Measurements from ENCODE around the gene JADE1. TPM values are rescaled to one million over a fixed set of nuclear protein-coding genes. Genes with fewer than 3 reads are reported as not detected.
A peak's percentile ranks its signal among the peaks of the same experiment; 100 is the strongest.

Gene JADE1
- total and polyA plus RNA-seq, 2 experiments from 2014 or later = 7.1 to 12.3 TPM

DNA sequence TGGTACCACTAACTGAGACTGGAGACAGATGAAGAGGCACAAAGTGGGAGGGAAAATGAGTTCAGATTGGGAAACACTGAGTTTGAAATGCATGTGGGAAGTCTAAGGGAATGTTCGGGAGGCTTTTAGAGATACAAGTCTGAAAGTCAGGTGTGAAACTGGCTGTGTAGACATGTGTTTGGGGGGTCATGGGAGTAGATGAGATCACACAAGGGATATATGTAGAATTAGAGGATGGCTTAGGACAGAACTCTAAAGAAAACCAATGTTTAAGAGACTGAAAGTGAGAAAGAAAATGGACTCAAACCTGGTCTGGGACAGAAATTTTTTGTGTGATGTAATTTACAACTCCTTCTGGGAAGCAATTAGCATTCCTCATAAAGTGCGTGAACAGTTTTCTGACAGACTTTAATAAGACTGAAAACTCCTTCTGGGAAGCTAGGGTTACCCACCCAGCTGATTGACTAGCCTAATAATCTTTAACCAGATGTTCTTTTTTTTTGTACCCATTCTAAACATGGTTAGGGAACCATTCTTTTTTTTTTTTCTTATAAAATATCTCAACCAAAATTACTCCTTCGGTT lies 8.7 kb upstream of the JADE1 start:
- no peaks in the 10 kb centered on the region for H3K4me1 ChIP-seq (ENCODE audit: low read depth)

DNA sequence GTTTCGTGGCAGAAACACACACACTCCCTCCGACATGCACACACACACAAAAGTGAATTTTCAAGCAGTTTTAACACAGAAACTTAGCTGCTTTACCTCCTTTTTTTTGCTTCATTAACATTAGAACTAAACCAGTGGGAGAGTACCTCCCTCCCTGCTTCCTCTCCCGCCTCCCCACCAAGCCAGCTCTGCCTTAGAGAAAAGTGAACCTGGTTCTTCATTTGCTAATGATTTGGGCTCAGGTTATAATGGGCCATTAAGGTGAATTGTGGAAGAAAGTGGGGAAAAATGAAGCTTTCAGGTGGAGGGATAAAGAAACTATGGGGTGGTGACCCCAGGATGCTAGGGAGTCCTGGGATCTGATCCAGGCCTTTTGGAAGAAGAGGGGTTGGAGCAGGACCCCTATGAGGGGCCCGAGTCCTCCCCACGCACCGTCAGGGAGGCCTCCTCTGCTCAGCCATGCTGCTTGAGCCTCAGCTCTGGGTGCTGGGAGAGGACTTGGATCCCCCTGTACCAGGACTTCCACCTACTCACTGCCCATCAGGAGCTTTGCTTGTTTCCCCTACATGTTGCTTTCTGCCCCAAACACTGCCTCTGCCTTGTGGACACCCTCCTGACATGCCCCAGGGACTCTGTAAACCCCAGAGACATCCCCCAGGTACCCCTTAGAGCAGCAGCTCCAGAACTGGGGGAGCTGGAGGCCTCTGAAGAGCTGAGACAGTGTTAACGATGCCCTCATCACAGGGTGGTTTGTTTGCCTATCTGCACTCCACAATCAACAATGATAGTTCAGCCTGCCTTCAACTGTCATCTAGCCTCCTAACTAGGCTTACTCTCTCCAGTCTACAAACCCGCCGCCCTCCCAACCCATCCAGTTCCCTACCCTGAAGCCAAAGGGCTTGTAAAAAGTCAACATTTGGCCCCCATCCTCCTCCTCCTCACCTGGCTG lies 6.5 kb upstream of the JADE1 start:
- no peak for DNase-seq (ENCODE audit: low read depth in 1 of 2, low spot score in 1 of 2)

More for the DNA sequence above, 8.7 kb upstream of the JADE1 start:
- no peak overlapping the region for H3K4me3 ChIP-seq
- no peaks in the 10 kb centered on the region for H3K9me3 ChIP-seq (ENCODE audit: low read depth)
- H3K27ac ChIP-seq = no peak overlapping the region
- DNase-seq (ENCODE audit: low read depth in 1 of 2, low spot score in 1 of 2) = no peak
- no peaks in the 10 kb centered on the region for H3K36me3 ChIP-seq
- TF ChIP-seq, protein P1, sequence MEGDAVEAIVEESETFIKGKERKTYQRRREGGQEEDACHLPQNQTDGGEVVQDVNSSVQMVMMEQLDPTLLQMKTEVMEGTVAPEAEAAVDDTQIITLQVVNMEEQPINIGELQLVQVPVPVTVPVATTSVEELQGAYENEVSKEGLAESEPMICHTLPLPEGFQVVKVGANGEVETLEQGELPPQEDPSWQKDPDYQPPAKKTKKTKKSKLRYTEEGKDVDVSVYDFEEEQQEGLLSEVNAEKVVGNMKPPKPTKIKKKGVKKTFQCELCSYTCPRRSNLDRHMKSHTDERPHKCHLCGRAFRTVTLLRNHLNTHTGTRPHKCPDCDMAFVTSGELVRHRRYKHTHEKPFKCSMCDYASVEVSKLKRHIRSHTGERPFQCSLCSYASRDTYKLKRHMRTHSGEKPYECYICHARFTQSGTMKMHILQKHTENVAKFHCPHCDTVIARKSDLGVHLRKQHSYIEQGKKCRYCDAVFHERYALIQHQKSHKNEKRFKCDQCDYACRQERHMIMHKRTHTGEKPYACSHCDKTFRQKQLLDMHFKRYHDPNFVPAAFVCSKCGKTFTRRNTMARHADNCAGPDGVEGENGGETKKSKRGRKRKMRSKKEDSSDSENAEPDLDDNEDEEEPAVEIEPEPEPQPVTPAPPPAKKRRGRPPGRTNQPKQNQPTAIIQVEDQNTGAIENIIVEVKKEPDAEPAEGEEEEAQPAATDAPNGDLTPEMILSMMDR (IDR thresholded peaks at IDR 0.05; ENCODE audit: low read depth, low read length) = no peak
- peaks cover 76% of the 10 kb centered on the region for H3K27me3 ChIP-seq

DNA sequence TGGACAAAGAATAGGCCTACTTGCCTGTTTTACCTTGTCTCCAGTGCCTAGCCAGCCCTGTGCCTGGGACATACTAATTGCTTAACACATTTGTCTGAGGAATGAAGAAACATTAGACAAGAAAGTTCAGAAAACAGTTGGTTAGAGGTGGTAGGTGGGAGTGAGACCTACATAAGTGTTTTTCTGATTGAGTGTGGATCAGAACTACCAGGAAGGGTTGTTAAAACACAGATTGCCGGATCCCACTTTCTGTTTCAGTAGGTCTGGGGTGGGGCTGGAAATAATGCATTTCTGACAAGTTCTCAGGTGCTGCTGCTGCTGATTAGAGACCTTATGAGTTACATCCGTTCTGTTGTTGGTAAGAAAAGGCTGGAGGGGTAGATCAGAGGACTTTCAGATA lies 5.7 kb upstream of the JADE1 start:
- no peak overlapping the region for H3K27ac ChIP-seq

More for the DNA sequence above, 6.5 kb upstream of the JADE1 start:
- Histone ChIP-seq H3K4me1 (ENCODE audit: low read depth) (peaks cover 7% of the 10 kb centered on the region), H3K27ac (no peak overlapping the region), H3K4me3 (no peak overlapping the region), H3K9me3 (ENCODE audit: low read depth) (no peaks in the 10 kb centered on the region), H3K27me3 (peaks cover 75% of the 10 kb centered on the region), H3K36me3 (no peaks in the 10 kb centered on the region)
- TF ChIP-seq, protein P1 (IDR thresholded peaks at IDR 0.05; ENCODE audit: low read depth, low read length) = no peak

DNA sequence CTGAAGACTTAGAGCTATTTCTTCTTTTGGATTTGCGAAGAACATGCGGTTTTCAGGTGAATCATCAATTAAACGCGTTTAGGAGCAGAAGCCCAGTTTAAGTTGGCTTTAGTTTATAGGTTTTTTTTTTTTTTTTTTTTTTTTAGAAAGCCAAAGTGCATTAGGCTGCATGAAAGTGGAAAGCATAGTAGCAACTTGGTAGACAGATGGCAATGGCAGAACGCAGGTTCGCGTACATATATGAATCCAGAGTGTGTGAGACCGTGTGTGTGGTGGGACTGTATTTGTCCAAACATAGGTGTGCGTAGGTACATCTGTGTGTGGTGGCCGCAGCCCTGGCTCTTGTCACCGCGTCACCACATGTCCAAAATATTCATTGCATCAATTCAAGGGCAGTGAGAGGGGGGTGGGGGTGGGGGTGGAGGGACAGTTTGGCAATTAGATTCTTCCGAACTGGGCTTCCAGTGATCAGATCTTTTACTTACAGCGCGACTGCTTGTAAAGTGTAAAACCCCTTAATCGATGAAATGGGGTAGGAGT lies 901 bp downstream of the JADE1 start:
- TF ChIP-seq, protein P1 (IDR thresholded peaks at IDR 0.05; ENCODE audit: low read depth, low read length) = no peak
- no peaks in the 10 kb centered on the region for H3K9me3 ChIP-seq (ENCODE audit: low read depth)
- H3K27ac ChIP-seq = peak overlapping the region; percentile 89
- peak overlapping the region; percentile 94 for H3K4me3 ChIP-seq
- peaks cover 7% of the 10 kb centered on the region for H3K4me1 ChIP-seq (ENCODE audit: low read depth)
- H3K36me3 ChIP-seq = no peaks in the 10 kb centered on the region
- peak; percentile 43 to 46 for DNase-seq (ENCODE audit: low read depth in 1 of 2, low spot score in 1 of 2)
- peaks cover 18% of the 10 kb centered on the region for H3K27me3 ChIP-seq

More for the DNA sequence above, 5.7 kb upstream of the JADE1 start:
- no peaks in the 10 kb centered on the region for H3K9me3 ChIP-seq (ENCODE audit: low read depth)
- no peak for DNase-seq (ENCODE audit: low read depth in 1 of 2, low spot score in 1 of 2)
- peaks cover 7% of the 10 kb centered on the region for H3K4me1 ChIP-seq (ENCODE audit: low read depth)
- TF ChIP-seq, protein P1 (IDR thresholded peaks at IDR 0.05; ENCODE audit: low read depth, low read length) = no peak
- H3K36me3 ChIP-seq = no peaks in the 10 kb centered on the region
- H3K4me3 ChIP-seq = no peak overlapping the region
- H3K27me3 ChIP-seq = peaks cover 76% of the 10 kb centered on the region

DNA sequence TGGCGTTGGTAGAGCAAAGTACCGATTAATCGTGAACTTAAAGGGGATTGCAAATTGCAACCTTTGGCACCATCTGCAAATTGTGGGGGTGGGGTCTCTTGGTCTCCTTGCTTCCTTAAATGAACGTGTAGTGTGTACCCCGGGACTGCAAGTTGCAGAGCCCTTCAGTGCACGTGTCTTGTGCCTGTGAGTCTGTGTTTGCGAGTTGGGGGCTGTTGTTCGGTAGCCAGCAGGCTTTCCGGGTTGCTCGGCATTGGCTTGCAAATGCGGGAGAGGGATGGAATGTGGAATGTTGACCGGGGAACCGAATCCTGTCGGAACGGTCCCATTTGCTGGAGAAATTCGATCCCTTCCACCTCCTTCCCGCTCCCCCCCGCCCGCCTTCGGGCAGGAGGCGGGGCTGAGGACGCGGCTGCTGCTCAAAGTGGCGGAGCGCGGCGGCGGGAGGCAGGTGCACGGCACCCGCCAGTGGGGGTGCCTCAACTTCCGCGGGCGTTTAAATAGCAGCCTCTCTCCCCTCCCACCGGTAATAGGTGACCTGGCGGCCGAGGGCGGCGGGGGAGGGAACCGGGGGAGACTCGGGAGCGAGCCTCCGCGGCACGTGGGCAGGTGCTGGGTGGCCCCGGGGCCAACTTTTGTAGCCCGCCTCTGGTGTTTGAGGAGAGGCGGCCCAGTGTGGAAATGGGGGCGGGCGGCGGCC lies 1.5 kb downstream of the JADE1 start:
- Histone ChIP-seq H3K9me3 (ENCODE audit: low read depth) (no peaks in the 10 kb centered on the region), H3K4me3 (peak overlapping the region; percentile 94), H3K4me1 (ENCODE audit: low read depth) (peaks cover 7% of the 10 kb centered on the region), H3K27me3 (peaks cover 18% of the 10 kb centered on the region), H3K36me3 (no peaks in the 10 kb centered on the region), H3K27ac (peak overlapping the region; percentile 89)
- peak; percentile 89 to 92 for DNase-seq (ENCODE audit: low read depth in 1 of 2, low spot score in 1 of 2)
- TF ChIP-seq, protein P1 (IDR thresholded peaks at IDR 0.05; ENCODE audit: low read depth, low read length) = no peak

Data from cardiac muscle cell (in vitro differentiated cells and primary cell).